ENCODE results near the gene ANXA2R.
"Not testable (repeated sequence)": the region's sequence is repeated elsewhere in the genome, so short reads cannot be mapped to it uniquely, and the experiment has no call there.

- not testable (repeated sequence) for TF ChIP-seq CTCF (conservative IDR thresholded peaks at IDR 0.05; ENCODE audit: low read length); EZH2phosphoT487 (IDR thresholded peaks at IDR 0.05; ENCODE audit: borderline replicate concordance)
Measured at GRCh38 chr5:43081345-43081744, 41.2 kb upstream of the ANXA2R start.
